GM19324 (cell line): ENCODE results near the gene RASSF4.

Experiments used
- ATAC-seq: cut with Tn5 transposase; IDR thresholded peaks from one replicate; pipeline ENCODE4 v1.9.1; 2021; ENCODE audit warnings: mild to moderate bottlenecking, moderate library complexity; ENCODE audit not compliant: unreplicated experiment, low FRiP score

Gene RASSF4

DNA sequence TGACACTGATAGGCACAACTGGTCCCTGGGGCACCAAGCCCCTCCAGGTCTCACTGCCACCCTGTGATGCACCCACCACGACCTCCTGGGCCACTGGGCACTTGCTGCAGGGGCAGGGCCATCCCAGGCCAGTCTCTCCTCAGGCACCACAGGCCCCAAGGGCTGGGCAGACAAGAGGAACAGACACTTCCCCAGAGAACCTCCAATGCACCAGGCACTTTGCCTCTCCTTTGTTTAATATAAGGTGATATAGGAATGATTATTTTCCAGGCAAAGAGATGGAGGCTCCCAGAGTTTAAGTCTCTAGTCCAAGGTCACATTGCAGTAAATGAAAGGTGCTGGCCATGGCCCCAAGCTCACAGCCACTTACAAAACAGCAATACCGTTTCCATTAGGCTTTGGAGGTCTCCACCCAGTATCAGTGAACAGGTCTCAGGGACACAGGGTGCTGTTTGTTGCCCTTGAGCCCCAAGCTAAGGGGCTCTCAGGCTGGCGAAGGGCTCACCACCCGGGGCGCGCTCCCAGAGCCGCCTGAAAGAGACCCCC lies 14.6 kb downstream of the RASSF4 start:
- ATAC-seq: no peak

DNA sequence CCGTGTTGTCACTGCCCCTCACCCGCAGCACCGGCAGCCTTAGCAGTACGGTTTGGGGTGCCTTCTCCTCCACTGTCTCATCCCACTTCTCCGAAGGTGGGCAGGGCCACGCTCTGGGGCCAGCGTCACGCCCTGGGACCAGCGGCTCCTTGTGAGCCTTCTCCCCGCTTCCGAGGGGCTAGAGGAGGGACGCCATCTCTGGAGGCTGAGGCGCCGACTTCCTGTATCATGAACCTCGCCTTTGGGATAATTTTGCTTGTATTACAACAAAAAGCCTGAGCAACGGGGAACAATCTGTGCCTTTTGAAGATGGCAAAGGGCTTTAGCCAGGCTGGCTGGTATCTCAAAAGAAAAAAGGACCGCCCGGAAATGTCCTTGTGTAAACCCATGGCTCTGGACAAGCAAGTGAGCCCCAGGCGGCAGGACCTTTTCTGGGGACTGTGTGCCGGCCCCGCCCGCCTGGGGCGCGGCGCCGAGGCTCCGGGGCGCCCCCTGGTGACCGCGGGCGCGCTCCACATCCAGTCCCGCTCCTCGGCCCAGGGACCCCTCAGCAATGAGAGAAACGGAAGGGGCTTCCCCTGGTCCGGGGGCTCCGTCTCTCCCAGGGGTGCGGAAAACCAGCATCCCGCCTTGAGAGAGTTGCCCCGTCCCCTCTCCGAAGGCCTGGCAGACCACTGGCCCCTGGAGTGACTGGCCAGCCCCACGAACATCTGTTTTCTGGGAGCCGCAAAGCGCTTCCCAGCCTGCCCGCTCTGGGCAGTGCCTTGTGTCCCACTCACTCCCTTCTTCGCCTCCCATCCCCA lies 15.2 kb downstream of the RASSF4 start:
- ATAC-seq: peak; percentile 70

GRCh38 chr10:44975431-44976331 lies 16.1 kb downstream of the RASSF4 start:
- ATAC-seq: no peak

- no peak for ATAC-seq
Measured at GRCh38 chr10:44976352-44977198, 17.0 kb downstream of the RASSF4 start.

GRCh38 chr10:44977287-44978212 lies 17.9 kb downstream of the RASSF4 start:
- ATAC-seq: no peak

GRCh38 chr10:44978213-44978569 lies 18.6 kb downstream of the RASSF4 start:
- no peak for ATAC-seq

- ATAC-seq: no peak
Measured at GRCh38 chr10:44978570-44979280, 19.1 kb downstream of the RASSF4 start, which contains the start of gene DEPP1. Gene DEPP1, minus strand, starts transcription at chr10:44978809. Its CDS starts 779 bp downstream, at chr10:44978030.

DNA sequence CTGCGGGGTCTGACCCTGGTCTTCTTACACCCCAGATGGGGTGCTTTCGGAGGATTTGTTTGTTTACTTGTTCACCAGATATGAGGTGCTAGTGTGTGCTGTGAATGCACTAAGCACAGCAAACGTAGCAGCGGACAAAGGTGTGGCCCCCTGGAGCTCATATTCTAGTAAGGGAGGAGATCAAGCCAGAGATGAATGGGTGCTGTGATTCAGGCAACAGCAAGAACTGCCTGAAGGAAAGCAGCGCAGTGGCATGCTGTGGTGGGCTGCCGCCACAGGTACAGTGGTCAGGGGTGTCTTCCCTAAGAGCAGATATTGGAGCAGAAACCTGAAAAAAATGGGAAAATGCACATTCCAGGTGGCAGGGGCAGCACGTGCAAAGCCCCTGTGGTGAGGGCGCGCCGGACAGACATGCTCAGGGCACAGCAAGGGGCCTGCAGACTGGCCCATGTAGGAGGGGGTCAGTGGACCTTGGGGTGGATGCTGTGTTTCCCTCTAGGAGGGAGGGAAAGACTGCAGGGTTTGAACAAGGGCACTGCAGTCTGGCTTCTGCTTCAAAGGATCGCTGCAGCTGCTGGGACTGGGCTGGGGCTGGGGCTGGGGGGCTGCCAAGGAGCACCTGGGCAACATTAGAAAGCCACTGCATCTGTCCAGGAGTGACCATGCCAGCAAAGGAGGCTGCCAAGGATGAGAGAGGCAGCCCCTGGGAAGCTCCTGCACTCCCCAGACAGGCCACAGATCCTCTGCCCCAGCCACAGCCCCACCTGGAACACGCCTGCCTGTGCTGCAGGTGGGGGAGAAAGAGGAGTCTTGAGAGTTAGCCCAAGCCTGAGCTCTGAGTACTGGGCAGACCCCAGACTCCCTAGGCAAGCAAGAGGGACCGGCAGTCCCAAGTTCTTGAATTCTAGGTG lies 19.9 kb downstream of the RASSF4 start:
- ATAC-seq: no peak

GRCh38 chr10:44980309-44981171 lies 20.9 kb downstream of the RASSF4 start:
- ATAC-seq: no peak

DNA sequence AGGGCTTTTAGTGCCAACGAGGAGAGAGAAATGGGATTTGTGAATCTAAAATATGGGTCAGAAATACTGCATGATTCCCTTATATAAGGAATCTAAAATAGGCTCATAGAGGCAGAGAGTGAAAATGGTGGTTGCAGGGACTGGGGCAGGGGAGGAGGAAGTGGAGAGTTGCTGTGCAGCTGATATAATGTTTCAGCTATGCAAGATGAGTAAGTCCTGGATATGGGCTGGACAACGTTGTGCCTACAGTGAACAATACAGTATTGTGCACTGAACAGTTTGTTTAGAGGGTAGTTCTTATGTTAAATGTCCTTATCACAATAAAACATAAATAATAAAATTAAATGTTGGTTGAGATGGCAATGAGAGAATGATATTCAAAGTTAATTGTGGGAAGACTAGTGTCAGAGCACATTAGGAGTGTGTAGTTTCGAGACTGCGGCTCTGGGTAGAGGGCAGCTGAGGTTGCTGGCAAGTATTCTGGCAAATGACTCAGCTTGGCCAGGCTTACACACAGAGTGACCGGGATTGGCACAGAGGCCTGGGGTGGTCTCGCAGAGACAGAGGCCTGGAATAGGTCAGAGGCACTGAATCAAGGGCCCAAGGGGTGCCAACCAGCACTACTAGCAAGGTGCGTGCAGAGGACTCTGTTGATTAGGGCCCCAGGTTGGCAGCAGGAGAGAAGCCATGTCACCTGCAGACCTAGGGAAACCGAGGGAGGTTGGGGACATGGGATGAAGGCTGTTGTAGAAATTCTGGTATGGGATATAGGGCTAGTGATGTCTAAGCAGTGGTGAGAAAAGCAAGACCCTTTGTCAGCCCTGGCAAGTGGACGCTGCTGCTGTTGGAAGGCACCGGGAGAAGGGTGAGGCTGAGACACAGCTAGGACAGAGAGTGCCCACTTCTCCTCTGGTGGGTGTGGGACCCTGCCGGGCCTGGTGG lies 21.8 kb downstream of the RASSF4 start:
- no peak for ATAC-seq

GRCh38 chr10:44982114-44982460 lies 22.5 kb downstream of the RASSF4 start:
- no peak for ATAC-seq

- ATAC-seq: no peak
Measured at GRCh38 chr10:44982496-44982895, 22.9 kb downstream of the RASSF4 start.

GRCh38 chr10:44983066-44983894 lies 23.7 kb downstream of the RASSF4 start:
- ATAC-seq: no peak

DNA sequence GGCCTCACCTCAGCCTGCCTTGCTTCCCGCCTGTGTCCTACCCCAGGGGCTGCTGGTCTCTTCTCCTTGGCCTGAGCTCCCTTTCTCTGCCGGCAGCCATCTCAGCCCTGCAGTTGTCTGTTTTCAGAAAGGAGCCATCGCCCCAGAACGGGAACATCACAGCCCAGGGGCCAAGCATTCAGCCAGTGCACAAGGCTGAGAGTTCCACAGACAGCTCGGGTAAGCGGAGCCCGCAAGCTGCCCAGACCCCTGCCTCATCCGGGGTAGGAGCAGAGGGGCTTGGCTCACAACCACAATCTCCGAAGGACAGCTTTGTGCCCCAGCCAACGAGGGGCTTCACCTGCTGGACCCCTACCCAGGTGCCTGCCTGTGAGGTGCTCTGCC lies 24.3 kb downstream of the RASSF4 start:
- ATAC-seq: no peak

- ATAC-seq: no peak
Measured at GRCh38 chr10:44984671-44985101, 25.1 kb downstream of the RASSF4 start.
